Measurements from ENCODE around the gene OLAH.
"Not testable (repeated sequence)": the region's sequence is repeated elsewhere in the genome, so short reads cannot be mapped to it uniquely, and the experiment has no call there.

OLAH gene

GRCh38 chr10:15043674-15044073 is at the start of gene OLAH:
Gene OLAH, plus strand, starts transcription at chr10:15043943. Its CDS starts 3,346 bp downstream, at chr10:15047289.
- DNase-seq (ENCODE audit: low spot score) = no peak

- no peak for DNase-seq (ENCODE audit: low spot score)
Measured at GRCh38 chr10:14995964-14996565, 47.7 kb upstream of the OLAH start.

- not testable (repeated sequence) for DNase-seq (ENCODE audit: low spot score)
Measured at GRCh38 chr10:15013530-15013929, 30.2 kb upstream of the OLAH start.

- no peak for DNase-seq (ENCODE audit: low spot score)
Measured at GRCh38 chr10:15015451-15015850, 28.3 kb upstream of the OLAH start.

GRCh38 chr10:15020966-15021365 is 22.8 kb upstream of the OLAH start:
- not testable (repeated sequence) for DNase-seq (ENCODE audit: low spot score)

DNA sequence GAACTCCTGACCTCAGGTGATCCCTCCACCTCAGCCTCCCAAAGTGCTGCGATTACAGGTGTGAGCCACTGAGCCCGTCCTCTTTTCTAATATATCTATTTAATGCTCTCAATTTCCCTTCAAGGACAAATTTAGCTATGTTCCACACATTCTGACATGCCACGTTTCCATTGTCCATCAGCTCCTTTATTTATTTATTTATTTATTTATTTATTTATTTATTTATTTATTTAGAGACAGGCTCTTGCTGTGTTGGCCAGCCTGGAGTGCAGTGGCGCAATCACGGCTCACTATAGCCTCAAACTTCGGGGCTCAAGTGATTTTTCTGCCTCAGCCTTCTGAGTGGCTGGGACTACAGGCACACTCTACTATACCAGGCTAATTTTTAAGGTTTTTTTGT is 20.7 kb upstream of the OLAH start:
- not testable (repeated sequence) for DNase-seq (ENCODE audit: low spot score)

DNA sequence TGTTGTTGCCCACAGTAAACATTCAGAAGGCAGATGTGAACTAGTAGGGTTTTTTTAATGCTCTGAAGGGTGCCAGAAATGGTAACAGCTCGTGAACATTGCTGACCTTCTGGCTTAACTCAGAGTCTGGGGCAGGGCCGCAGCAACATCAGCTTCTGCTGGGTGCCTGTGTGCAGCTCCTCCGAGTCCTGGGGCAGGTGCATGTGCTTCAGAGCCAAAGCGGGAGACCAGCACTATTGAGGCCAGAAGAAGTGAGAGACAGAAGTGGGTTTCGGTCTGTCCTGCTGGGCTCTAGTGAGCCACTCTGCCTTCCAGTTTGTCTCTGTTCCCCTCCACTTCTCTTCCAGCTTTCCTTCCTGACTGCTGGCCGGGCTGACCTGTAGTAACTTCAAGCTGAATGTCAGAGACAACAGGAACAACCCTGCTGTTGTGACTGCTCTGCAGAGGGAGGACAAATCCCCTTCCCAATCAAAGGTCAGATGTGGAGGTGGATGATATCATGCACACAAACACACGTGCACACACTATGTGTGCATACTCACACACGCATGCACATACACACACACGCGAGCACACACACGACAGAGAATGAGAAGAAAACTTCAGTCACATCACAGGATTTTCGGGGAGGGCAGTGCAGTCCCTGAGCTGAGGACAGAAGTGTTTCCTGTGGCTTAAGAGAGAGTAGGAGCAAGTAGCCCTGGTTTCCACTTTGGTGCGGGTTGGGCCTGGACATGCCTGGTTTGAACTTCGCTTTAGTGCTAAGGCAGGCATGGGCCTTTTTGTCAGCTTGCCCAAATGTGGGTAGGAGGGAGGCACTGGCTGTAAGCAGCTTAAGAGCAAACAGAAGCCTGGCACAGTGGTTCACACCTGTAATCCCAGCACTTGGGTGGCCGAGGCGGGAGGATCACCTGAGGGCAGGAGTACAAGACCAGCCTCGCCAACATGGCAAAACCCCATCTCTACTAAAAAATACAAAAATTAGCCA is 19.4 kb upstream of the OLAH start:
- DNase-seq (ENCODE audit: low spot score) = not testable (repeated sequence)

- DNase-seq (ENCODE audit: low spot score) = not testable (repeated sequence)
Measured at GRCh38 chr10:15025040-15025439, 18.7 kb upstream of the OLAH start.

DNA sequence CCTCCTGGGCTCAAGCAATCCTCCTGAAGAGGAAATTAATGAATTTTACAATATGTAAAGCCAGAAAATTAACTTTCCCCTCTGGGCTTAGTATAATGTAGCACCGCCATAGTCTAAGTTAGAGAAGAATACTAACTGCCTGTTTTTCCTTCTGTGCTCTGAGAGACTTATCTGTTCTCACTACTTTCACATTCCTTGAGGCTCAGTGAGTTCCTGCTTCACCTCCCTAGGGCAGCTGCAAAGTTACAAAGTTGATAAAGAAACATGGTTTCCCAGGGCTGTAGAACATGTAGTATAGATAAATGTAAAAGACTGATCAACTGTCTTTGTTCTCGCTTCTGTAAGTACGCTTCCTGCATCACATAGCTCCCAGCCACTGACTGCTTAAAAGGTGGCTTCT is 16.0 kb upstream of the OLAH start:
- DNase-seq (ENCODE audit: low spot score) = no peak

DNA sequence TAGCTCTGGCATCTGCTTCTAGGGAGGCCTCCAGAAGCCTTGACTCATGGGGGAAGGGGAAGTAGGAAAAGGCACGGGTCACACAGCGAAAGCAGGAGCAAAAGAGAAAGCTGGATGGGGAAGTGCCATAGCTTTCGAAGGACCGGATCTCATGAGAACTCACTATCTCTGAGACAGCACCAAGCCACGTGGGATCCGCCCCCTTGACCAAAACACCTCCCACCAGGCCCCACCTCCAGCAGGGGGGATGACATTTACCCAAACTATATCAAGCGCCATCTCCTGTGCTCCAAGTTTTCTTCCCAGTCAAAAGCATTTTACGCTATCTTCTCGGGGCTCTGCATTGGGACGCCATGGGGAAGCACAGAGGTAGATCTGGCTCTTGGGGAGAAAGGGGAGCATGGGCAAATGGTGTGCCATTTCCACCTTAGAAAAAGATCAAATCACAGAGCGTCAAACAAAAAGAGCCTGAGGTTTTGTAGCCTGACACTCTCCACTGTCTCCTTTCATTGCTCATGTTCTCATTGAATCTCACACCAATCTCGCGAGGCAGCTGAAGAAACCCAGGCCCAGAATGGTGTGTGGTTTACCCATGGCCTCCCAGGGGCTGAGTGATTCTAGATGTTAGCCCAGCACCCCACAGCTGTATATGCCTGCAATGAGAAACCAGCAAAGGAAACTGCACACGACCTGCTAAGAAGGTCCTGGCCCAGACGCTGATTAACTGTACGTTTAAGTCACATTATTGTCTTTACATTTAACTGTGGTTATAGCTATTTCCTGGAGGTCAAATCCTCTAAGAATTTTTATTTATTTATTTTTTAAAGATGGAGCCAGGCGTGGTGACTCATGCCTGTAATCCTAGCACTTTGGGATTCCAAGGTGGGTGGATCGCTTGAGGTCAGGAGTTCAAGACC is 8.1 kb upstream of the OLAH start:
- DNase-seq (ENCODE audit: low spot score) = no peak

DNA sequence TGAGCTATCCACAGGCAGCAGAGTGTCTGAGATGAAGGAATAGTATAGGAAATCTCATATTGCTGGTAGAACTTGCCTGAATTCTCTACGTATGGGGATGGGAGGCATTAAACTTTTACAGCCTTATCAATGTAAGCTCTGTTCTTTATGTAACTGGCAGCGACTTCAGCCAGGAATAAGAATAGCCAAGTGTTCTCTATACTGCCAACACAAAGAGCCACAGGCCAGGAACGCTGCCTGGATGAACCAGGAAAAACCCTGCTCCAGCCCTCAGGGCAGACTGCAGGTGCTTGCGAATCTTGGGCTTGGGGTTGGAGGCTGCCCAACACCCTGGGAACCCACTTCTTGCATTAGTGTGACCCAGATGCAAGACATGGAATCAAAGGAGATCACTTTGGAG is 6.1 kb upstream of the OLAH start:
- DNase-seq (ENCODE audit: low spot score) = no peak

- DNase-seq (ENCODE audit: low spot score) = no peak
Measured at GRCh38 chr10:15038416-15038815, 5.3 kb upstream of the OLAH start.

DNA sequence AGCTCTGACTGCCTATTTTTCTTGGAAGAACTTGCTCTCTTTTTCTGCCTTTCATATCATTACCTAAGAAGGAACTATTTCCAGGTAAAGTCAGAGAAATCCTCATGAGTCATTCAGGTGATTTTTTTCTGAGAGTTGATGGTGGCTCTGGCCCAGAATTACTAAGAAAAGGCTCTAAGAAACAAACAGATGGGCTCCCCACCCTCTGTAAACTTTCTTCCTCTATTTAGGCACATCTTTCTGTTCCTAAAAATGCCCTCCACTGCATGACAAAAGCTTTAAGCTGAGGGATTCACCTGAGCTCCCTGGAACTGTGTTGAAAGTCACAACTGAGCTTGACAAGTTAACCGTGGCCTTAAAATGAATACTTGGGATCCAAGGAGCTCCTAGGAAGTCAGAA is 1.6 kb downstream of the OLAH start:
- no peak for DNase-seq (ENCODE audit: low spot score)

GRCh38 chr10:15046626-15047025 is 2.9 kb downstream of the OLAH start:
- DNase-seq (ENCODE audit: low spot score) = no peak

GRCh38 chr10:15049533-15049932 is 5.8 kb downstream of the OLAH start:
- DNase-seq (ENCODE audit: low spot score) = no peak

GRCh38 chr10:15052121-15052520 is 8.4 kb downstream of the OLAH start:
- no peak for DNase-seq (ENCODE audit: low spot score)

DNA sequence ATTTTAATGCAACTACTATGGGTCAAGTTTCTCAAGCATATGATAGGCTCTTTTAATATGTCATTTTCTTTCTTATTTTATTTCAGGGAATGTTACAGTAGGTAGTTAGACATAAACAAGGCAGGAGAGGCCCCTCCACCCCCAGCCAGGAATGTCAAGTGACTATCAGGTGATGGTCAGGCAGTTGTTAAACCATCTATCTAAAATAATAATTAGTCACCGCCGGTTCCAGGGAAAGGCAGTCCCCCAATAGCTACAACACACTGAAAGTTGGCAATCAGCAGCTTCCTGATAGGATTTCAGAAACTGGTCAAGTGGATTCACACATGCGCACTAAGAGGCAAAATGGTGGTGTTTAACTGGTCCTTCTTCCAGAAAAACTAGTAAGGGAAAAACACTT is 9.3 kb downstream of the OLAH start:
- no peak for DNase-seq (ENCODE audit: low spot score)

GRCh38 chr10:15058689-15059088 is 14.9 kb downstream of the OLAH start:
- DNase-seq (ENCODE audit: low spot score) = no peak

GRCh38 chr10:15059914-15060313 is 16.2 kb downstream of the OLAH start:
- DNase-seq (ENCODE audit: low spot score) = no peak

DNA sequence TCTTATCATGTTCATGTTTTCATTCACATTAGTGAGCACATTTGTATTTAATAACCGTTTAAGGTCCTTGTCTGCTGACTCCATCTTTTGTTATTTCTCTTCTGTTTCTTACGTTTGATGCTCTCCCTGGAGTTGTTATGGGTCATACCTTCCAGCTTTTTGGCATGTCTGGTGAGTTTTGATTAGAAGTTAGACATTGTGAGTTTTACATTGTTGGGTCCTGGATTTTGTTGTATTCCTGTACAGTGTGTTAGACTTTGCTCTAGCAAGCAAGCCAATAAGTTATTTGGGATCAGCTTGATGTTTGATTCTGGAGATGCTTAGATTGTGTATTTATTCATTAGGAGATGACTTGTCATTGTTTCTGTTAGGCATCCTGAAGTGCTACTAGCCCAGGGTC is 16.9 kb downstream of the OLAH start:
- no peak for DNase-seq (ENCODE audit: low spot score)

GRCh38 chr10:15067154-15067553 is 23.4 kb downstream of the OLAH start:
- DNase-seq (ENCODE audit: low spot score) = no peak

DNA sequence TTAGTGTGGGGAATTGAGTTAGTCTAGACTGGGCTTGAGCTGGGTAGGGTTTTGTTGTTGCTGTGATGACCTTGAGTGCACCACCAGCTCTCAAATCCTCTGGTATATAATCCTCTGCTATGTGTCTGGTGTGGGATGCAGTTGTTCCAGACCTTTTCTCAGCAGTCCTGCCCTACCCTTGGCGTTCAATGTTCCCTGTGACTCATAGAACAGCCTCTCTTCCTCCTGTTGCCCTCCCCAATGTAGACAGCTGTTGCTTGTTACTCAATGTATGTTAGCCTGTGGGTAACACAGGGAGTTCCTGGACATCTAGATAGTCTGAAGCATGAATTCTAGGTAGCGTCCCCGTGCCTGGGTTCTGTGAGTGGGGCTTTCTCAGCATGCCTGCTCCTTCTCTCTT is 25.1 kb downstream of the OLAH start:
- DNase-seq (ENCODE audit: low spot score) = no peak
